ENCODE measurements around the gene SYTL2. TPM values are rescaled to one million over a fixed set of nuclear protein-coding genes. Genes with fewer than 3 reads are reported as not detected.
A peak's percentile ranks its signal among the peaks of the same experiment; 100 is the strongest.

SYTL2 gene
- total RNA-seq, 2 donors from 2014 or later = 168 to 170 TPM

DNA sequence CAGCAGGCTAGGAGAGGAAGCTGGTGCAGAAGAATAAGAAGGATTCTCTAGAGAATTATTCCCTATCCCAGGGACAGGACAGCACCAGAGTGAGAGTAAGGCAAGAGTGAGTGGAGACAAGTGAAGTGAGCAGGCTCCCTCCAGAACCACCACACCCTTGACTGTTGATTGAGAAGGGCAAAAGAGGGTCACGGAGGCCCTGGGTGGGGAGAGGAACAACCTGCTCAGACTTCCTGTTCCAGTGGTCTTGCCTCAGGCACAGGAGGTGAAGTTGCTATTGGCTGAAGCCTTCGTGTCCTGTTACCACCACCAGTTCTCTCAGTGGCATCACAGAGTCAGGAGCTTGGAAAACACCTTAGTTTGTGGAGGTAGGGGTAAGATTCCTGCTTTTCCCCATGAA is 73.2 kb downstream of the SYTL2 start:
- no peak for TF ChIP-seq CTCF (IDR thresholded peaks at IDR 0.05)
- Histone ChIP-seq H3K27ac (no peak overlapping the region), H3K4me1 (peaks cover 4% of the 10 kb centered on the region), H3K9ac (ENCODE audit: low read depth in 2 of 2, low read length in 2 of 2) (no peak overlapping the region), H3K4me3 (no peak overlapping the region), H3K36me3 (peaks cover 5% of the 10 kb centered on the region), H3K27me3 (no peaks in the 10 kb centered on the region), H3K9me3 (no peaks in the 10 kb centered on the region)
- peak; percentile 33 for DNase-seq
- intact Hi-C loops (cut with DNase I) = no loop called here

- no peak for DNase-seq
- H3K4me3 ChIP-seq = no peak overlapping the region
- H3K36me3 ChIP-seq = peaks cover 5% of the 10 kb centered on the region
- H3K9ac ChIP-seq (ENCODE audit: low read depth in 2 of 2, low read length in 2 of 2) = no peak overlapping the region
- intact Hi-C loops (cut with DNase I) = no loop called here
- no peaks in the 10 kb centered on the region for H3K4me1 ChIP-seq
- H3K27ac ChIP-seq = no peak overlapping the region
- H3K9me3 ChIP-seq = no peaks in the 10 kb centered on the region
- no peaks in the 10 kb centered on the region for H3K27me3 ChIP-seq
- no peak for TF ChIP-seq CTCF (IDR thresholded peaks at IDR 0.05)
These were observed 75.0 kb downstream of the SYTL2 start for GRCh38 chr11:85735876-85736460.

- no peak overlapping the region for H3K27ac ChIP-seq
- H3K9me3 ChIP-seq = no peaks in the 10 kb centered on the region
- H3K36me3 ChIP-seq = peaks cover 5% of the 10 kb centered on the region
- no peaks in the 10 kb centered on the region for H3K4me1 ChIP-seq
- H3K9ac ChIP-seq (ENCODE audit: low read depth in 2 of 2, low read length in 2 of 2) = no peak overlapping the region
- TF ChIP-seq CTCF (IDR thresholded peaks at IDR 0.05) = no peak
- no peak for DNase-seq
- intact Hi-C loops (cut with DNase I) = no loop called here
- H3K27me3 ChIP-seq = no peaks in the 10 kb centered on the region
- no peak overlapping the region for H3K4me3 ChIP-seq
These were observed 78.0 kb downstream of the SYTL2 start for GRCh38 chr11:85732965-85733364.

- no peaks in the 10 kb centered on the region for H3K4me1 ChIP-seq
- no peak overlapping the region for H3K4me3 ChIP-seq
- no peak for TF ChIP-seq CTCF (IDR thresholded peaks at IDR 0.05)
- no peaks in the 10 kb centered on the region for H3K27me3 ChIP-seq
- intact Hi-C loops (cut with DNase I) = no loop called here
- no peak overlapping the region for H3K27ac ChIP-seq
- H3K9ac ChIP-seq (ENCODE audit: low read depth in 2 of 2, low read length in 2 of 2) = no peak overlapping the region
- H3K9me3 ChIP-seq = no peaks in the 10 kb centered on the region
- DNase-seq = no peak
- H3K36me3 ChIP-seq = no peaks in the 10 kb centered on the region
These were observed 84.6 kb downstream of the SYTL2 start for GRCh38 chr11:85726381-85726780.

- Histone ChIP-seq H3K36me3 (no peaks in the 10 kb centered on the region), H3K4me1 (no peaks in the 10 kb centered on the region), H3K27ac (no peak overlapping the region), H3K9me3 (no peaks in the 10 kb centered on the region), H3K4me3 (no peak overlapping the region), H3K27me3 (no peaks in the 10 kb centered on the region), H3K9ac (ENCODE audit: low read depth in 2 of 2, low read length in 2 of 2) (no peak overlapping the region)
- intact Hi-C loops (cut with DNase I) = no loop called here
- TF ChIP-seq CTCF (IDR thresholded peaks at IDR 0.05) = no peak
- no peak for DNase-seq
These were observed 85.3 kb downstream of the SYTL2 start for GRCh38 chr11:85725510-85726258.

All from colonic mucosa (tissue), 4 donors.